NT2/D1 (cell line): ENCODE results near the gene HS6ST2.

Experiments
- SUZ12 ChIP-seq: IDR thresholded peaks from 2 replicates; pipeline ENCODE4 v1.6.1; 2011; ENCODE audit not compliant: insufficient read length, insufficient read depth; ENCODE audit errors: extremely low read depth
- YY1 ChIP-seq: IDR thresholded peaks from 2 replicates; pipeline ENCODE4 v1.6.1; 2011; ENCODE audit not compliant: insufficient read length, insufficient read depth
- ZNF274 ChIP-seq: IDR thresholded peaks from 2 replicates; pipeline ENCODE4 v1.6.1; 2011; ENCODE audit warnings: mild to moderate bottlenecking, low read depth, low read length

- no peak for TF ChIP-seq SUZ12
- TF ChIP-seq YY1, result no peak
- no peak for TF ChIP-seq ZNF274
Measured at GRCh38 chrX:132603700-132604286, 354.6 kb downstream of the HS6ST2 start.
